Neural cell (in vitro differentiated cells): Measurements from ENCODE around the gene PHACTR1. TPM values are rescaled to one million over a fixed set of nuclear protein-coding genes. Genes with fewer than 3 reads are reported as not detected.

Experiments
- H2AFZ ChIP-seq: fragments of 200-600, 300-800 bp; sonication (generic), shearing (Covaris generic); 2 replicates; pipeline ENCODE4 v1.6.0; 2014; ENCODE audit warnings: low read depth, mild to moderate bottlenecking, antibody characterized with exemption, low read length, moderate library complexity
- H3F3A ChIP-seq: fragments of 200-600 bp; shearing (Covaris generic); 2 replicates; pipeline ENCODE4 v1.6.1; 2016; ENCODE audit warnings: mild to moderate bottlenecking, moderate library complexity, mixed read lengths, antibody characterized with exemption, low read length; ENCODE audit not compliant: insufficient read depth, poor library complexity, severe bottlenecking
- H3K27ac ChIP-seq: fragments of 200-600, 300-800 bp; sonication (generic), shearing (Covaris generic); 2 replicates; pipeline ENCODE4 v1.5.1; 2014; ENCODE audit warnings: mild to moderate bottlenecking, low read length, moderate library complexity
- H3K27me3 ChIP-seq: fragments of 300-800, 200-600 bp; sonication (generic), shearing (Covaris generic); 2 replicates; pipeline ENCODE4 v1.6.0; 2014; ENCODE audit warnings: mild to moderate bottlenecking, low read depth, low read length, moderate library complexity; ENCODE audit not compliant: insufficient read depth
- H3K36me3 ChIP-seq: fragments of 300-800, 200-600 bp; sonication (generic), shearing (Covaris generic); 2 replicates; pipeline ENCODE4 v1.5.1; 2014; ENCODE audit warnings: mild to moderate bottlenecking, antibody characterized with exemption, low read length, moderate library complexity; ENCODE audit not compliant: insufficient read depth
- H3K4me2 ChIP-seq: fragments of 300-800, 200-600 bp; sonication (generic), shearing (Covaris generic); 2 replicates; pipeline ENCODE4 v1.6.0; 2014; ENCODE audit warnings: mild to moderate bottlenecking, low read length
- H3K4me3 ChIP-seq: fragments of 300-800, 200-600 bp; sonication (generic), shearing (Covaris generic); 2 replicates; pipeline ENCODE4 v1.5.1; 2014; ENCODE audit warnings: mild to moderate bottlenecking, low read length, moderate library complexity
- H3K79me2 ChIP-seq: fragments of 200-600 bp; shearing (Covaris generic); replicated peaks from 2 replicates; pipeline ENCODE4 v1.6.0; 2014; ENCODE audit warnings: mild to moderate bottlenecking, low read length, moderate library complexity; ENCODE audit not compliant: insufficient read depth
- H3K9ac ChIP-seq: fragments of 300-800, 200-600 bp; sonication (generic), shearing (Covaris generic); 2 replicates; pipeline ENCODE4 v1.6.1; 2016; ENCODE audit warnings: mild to moderate bottlenecking, low read length, mixed read lengths
- H3K9me2 ChIP-seq: fragments of 200-600 bp; shearing (Covaris generic); 2 replicates; pipeline ENCODE4 v1.6.1; 2016; ENCODE audit warnings: mild to moderate bottlenecking, low read length, mixed read lengths; ENCODE audit not compliant: insufficient read depth
- H3K9me3 ChIP-seq: fragments of 200-600, 300-800 bp; sonication (generic), shearing (Covaris generic); 2 replicates; pipeline ENCODE4 v1.6.1; 2016; ENCODE audit warnings: mild to moderate bottlenecking, mixed run types, low read length, moderate library complexity, mixed read lengths
- H4K20me1 ChIP-seq: fragments of 200-600 bp; shearing (Covaris generic); 2 replicates; pipeline ENCODE4 v1.6.1; 2016; ENCODE audit warnings: mild to moderate bottlenecking, mixed run types; ENCODE audit not compliant: insufficient read depth
- EP300 ChIP-seq: fragments of 450-650 bp; conservative IDR thresholded peaks from 2 replicates; pipeline ENCODE4 v1.6.1; 2014; ENCODE audit warnings: antibody characterized with exemption, mild to moderate bottlenecking, moderate library complexity; ENCODE audit not compliant: poor library complexity, severe bottlenecking
- EZH2 ChIP-seq: fragments of 200-600, 300-800 bp; shearing (Covaris generic), sonication (generic); IDR thresholded peaks from 2 replicates; pipeline ENCODE4 v1.6.1; 2014; ENCODE audit warnings: antibody characterized with exemption, low read length, borderline replicate concordance, mild to moderate bottlenecking; ENCODE audit not compliant: insufficient read depth, poor library complexity, severe bottlenecking
- MXI1 ChIP-seq: fragments of 450-650 bp; conservative IDR thresholded peaks from 2 replicates; pipeline ENCODE4 v1.6.1; 2014; ENCODE audit warnings: antibody characterized with exemption, mild to moderate bottlenecking; ENCODE audit not compliant: poor library complexity, severe bottlenecking
- POLR2AphosphoS5 ChIP-seq: IDR thresholded peaks from 2 replicates; pipeline ENCODE4 v1.6.1; 2012
- RAD21 ChIP-seq: fragments of 450-650 bp; conservative IDR thresholded peaks from 2 replicates; pipeline ENCODE4 v1.6.1; 2014; ENCODE audit warnings: antibody characterized with exemption, mild to moderate bottlenecking, moderate library complexity
- REST ChIP-seq: IDR thresholded peaks from 2 replicates; pipeline ENCODE4 v1.6.1; 2012; ENCODE audit warnings: borderline replicate concordance
- SMC3 ChIP-seq: fragments of 450-650 bp; conservative IDR thresholded peaks from 2 replicates; pipeline ENCODE4 v1.6.1; 2014; ENCODE audit warnings: antibody characterized with exemption, mild to moderate bottlenecking, moderate library complexity; ENCODE audit not compliant: poor library complexity
- TAF1 ChIP-seq: IDR thresholded peaks from 2 replicates; pipeline ENCODE4 v1.6.1; 2012; ENCODE audit warnings: low read depth
- polyA plus RNA-seq: library from polyadenylated mRNA; depleted of rRNA; stranded (reverse); fragments of >200 nt; gene quantifications from 2 replicates; pipeline ENCODE4 v1.2.3, GENCODE V29; 2014
- TF ChIP-seq, protein P1 (sequence below): fragments of 450-650 bp; IDR thresholded peaks from 2 replicates; pipeline ENCODE4 v1.5.1; 2014; ENCODE audit warnings: antibody characterized with exemption, mild to moderate bottlenecking, moderate library complexity; ENCODE audit not compliant: poor library complexity, severe bottlenecking

The PHACTR1 gene
- polyA plus RNA-seq, 1 donor from 2014 or later, result 7.8 TPM

DNA sequence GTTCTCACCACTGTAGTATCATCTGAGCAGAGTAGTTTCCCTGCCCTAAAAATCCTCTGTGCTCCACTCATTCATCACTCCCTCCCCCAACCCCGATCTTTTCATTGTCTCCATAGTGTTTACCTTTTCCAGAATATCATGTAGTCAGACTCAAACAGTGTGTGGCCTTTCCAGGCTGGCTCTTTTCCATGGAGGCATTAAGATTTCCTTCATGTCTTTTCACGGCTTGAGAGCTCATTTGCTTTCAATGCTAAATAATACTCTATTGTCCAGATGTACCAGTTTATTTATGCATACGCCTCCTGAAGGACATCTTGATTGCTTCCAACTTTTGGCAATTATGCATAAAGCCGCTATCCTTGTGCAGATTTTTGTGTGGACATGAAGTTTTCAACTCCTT lies 235.8 kb downstream of the PHACTR1 start:
- H2AFZ ChIP-seq, result no peak overlapping the region
- H3K4me2 ChIP-seq, result no peak overlapping the region
- H4K20me1 ChIP-seq, result no peaks in the 10 kb centered on the region
- H3K4me3 ChIP-seq, result no peak overlapping the region
- no peak overlapping the region for H3K27ac ChIP-seq
- no peaks in the 10 kb centered on the region for H3K79me2 ChIP-seq
- no peaks in the 10 kb centered on the region for H3F3A ChIP-seq
- H3K9me3 ChIP-seq, result no peaks in the 10 kb centered on the region
- H3K9ac ChIP-seq, result no peak overlapping the region
- H3K9me2 ChIP-seq, result no peaks in the 10 kb centered on the region
- H3K36me3 ChIP-seq, result no peaks in the 10 kb centered on the region
- TF ChIP-seq REST, result no peak
- peaks cover 14% of the 10 kb centered on the region for H3K27me3 ChIP-seq

DNA sequence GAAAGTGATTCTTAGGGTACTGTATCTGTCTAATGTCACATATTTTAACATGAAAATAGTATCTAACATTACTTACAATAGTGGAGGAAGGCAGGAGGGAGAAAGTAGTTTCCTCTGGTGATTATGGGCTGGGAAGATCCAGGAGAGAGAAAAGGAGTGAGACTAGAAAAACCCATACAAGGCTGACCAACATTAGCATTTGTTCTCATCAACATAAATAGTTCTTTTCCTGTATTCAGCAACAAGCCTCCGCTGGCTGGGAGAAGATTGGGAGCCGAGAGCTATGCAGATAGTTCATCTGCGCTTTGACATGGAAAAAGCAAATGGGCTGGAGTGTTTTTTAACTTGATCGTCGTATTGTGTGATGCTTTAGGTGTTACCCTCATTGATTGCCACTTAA lies 239.4 kb downstream of the PHACTR1 start:
- Histone ChIP-seq H3K4me3 (no peak overlapping the region), H3K9me2 (no peaks in the 10 kb centered on the region), H4K20me1 (no peaks in the 10 kb centered on the region), H3K27me3 (peaks cover 39% of the 10 kb centered on the region), H3F3A (no peaks in the 10 kb centered on the region), H3K9me3 (no peaks in the 10 kb centered on the region), H2AFZ (no peak overlapping the region), H3K36me3 (no peaks in the 10 kb centered on the region), H3K27ac (no peak overlapping the region), H3K4me2 (no peak overlapping the region), H3K9ac (no peak overlapping the region), H3K79me2 (no peaks in the 10 kb centered on the region)
- no peak for TF ChIP-seq EP300
- TF ChIP-seq REST, result no peak
- TF ChIP-seq MXI1, result no peak
- no peak for TF ChIP-seq POLR2AphosphoS5
- TF ChIP-seq SMC3, result no peak
- no peak for TF ChIP-seq TAF1
- TF ChIP-seq RAD21, result no peak
- TF ChIP-seq EZH2, result no peak
- TF ChIP-seq, protein P1, sequence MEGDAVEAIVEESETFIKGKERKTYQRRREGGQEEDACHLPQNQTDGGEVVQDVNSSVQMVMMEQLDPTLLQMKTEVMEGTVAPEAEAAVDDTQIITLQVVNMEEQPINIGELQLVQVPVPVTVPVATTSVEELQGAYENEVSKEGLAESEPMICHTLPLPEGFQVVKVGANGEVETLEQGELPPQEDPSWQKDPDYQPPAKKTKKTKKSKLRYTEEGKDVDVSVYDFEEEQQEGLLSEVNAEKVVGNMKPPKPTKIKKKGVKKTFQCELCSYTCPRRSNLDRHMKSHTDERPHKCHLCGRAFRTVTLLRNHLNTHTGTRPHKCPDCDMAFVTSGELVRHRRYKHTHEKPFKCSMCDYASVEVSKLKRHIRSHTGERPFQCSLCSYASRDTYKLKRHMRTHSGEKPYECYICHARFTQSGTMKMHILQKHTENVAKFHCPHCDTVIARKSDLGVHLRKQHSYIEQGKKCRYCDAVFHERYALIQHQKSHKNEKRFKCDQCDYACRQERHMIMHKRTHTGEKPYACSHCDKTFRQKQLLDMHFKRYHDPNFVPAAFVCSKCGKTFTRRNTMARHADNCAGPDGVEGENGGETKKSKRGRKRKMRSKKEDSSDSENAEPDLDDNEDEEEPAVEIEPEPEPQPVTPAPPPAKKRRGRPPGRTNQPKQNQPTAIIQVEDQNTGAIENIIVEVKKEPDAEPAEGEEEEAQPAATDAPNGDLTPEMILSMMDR, result no peak
